Nephron (organoid): ENCODE results near the gene CELF1.

ENCODE experiments used
- H3K27ac Mint-ChIP-seq, 3 experiments: 2 replicates each; pipeline ENCODE4 v1.8.0; 2020; ENCODE audit warnings: mixed read lengths in 3 of 3, mild to moderate bottlenecking in 2 of 3, moderate library complexity in 1 of 3
- H3K27me3 Mint-ChIP-seq: 2 replicates; pipeline ENCODE4 v1.8.0; 2021; ENCODE audit warnings: low read depth, mild to moderate bottlenecking, moderate library complexity, mixed read lengths
- H3K36me3 Mint-ChIP-seq: 2 replicates; pipeline ENCODE4 v1.8.0; 2020; ENCODE audit warnings: low read depth, mixed read lengths
- H3K4me1 Mint-ChIP-seq: 2 replicates; pipeline ENCODE4 v1.8.0; 2020; ENCODE audit warnings: mixed read lengths
- H3K4me3 Mint-ChIP-seq, 3 experiments: 2 replicates each; pipeline ENCODE4 v1.8.0; 2020; ENCODE audit warnings: mild to moderate bottlenecking in 3 of 3, mixed read lengths in 3 of 3, moderate library complexity in 2 of 3
- H3K9me3 Mint-ChIP-seq: 2 replicates; pipeline ENCODE4 v1.8.0; 2020; ENCODE audit warnings: mixed read lengths
- TF ChIP-seq, protein P1 (sequence below), 3 experiments: fragments of 200-600 bp; sonication (generic); IDR thresholded peaks; one replicate each; pipeline ENCODE4 v1.5.0; 2021; ENCODE audit warnings: antibody characterized with exemption in 3 of 3; ENCODE audit not compliant: unreplicated experiment in 3 of 3

Gene CELF1

DNA sequence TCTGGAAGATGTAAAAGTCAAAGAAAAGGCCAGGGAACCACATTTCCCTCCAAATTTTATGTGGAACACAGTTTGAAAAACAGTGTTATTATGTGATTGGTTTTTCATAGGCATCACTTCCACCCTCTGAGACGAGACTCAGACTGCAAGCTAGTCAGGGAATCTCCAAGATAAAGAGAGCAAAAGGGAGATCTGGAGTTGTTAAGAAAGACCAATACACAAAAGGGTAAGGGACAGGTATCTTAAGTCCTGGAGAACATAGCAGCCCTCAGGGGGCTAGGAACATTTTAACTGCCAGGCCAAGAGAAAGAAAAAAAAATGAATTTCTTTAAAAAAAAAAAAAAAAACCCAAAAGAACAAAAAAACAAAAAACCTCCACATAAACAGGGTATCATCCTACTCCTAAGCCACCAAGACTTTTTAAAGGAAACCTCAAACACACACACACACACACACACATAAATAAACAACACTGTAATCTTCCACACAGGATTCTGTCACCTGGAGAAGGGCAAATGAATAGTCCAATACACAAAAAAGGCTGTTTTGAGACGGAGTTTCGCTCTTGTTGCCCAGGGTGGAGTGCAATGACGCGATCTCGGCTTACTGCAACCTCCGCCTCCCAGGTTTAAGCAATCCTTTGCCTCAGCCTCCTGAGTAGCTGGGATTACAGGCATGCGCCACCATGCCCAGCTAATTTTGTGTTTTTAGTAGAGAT is 44.5 kb downstream of the CELF1 start:
- TF ChIP-seq, protein P1, sequence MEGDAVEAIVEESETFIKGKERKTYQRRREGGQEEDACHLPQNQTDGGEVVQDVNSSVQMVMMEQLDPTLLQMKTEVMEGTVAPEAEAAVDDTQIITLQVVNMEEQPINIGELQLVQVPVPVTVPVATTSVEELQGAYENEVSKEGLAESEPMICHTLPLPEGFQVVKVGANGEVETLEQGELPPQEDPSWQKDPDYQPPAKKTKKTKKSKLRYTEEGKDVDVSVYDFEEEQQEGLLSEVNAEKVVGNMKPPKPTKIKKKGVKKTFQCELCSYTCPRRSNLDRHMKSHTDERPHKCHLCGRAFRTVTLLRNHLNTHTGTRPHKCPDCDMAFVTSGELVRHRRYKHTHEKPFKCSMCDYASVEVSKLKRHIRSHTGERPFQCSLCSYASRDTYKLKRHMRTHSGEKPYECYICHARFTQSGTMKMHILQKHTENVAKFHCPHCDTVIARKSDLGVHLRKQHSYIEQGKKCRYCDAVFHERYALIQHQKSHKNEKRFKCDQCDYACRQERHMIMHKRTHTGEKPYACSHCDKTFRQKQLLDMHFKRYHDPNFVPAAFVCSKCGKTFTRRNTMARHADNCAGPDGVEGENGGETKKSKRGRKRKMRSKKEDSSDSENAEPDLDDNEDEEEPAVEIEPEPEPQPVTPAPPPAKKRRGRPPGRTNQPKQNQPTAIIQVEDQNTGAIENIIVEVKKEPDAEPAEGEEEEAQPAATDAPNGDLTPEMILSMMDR (IDR thresholded peaks at IDR 0.05; ENCODE audit: unreplicated experiment in 3 of 3) = no peak
- H3K27me3 Mint-ChIP-seq = no peaks in the 10 kb centered on the region
- H3K27ac Mint-ChIP-seq = peak overlapping the region; percentile 31 to 64 (median 61)
- H3K4me1 Mint-ChIP-seq = peaks cover 50% of the 10 kb centered on the region
- no peak overlapping the region for H3K4me3 Mint-ChIP-seq
- peaks cover 11% of the 10 kb centered on the region for H3K36me3 Mint-ChIP-seq
- H3K9me3 Mint-ChIP-seq = no peaks in the 10 kb centered on the region

DNA sequence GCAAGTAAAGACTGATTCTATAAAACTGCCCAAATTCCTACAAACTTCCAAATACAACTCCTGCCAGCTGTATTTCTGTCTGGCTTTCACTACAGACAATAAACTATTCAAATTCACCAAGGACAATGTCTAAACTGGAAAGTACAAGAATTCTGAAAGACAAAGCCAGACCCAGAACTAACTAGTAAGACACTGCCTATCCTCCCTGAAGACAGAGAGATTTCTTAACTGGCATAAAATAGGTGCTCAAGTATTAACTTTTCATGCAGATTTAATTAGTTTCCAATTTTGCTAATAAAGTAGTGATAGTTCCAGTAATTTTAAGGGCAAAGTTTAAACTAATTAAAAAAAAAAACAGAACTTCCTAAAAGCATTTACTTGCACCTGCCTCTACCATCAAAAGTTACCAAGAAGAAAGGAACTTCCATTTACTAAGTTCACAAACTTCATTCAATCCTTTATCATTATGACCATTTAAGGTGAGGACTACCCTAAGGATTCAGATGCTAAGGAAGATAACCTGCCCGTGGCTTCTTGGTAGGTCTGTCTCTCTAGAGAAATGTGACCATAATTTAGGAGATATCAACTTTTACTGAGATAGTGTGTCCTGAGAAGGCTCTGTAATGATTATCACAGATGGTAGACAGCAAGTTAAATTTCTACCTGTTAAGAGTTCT is 45.2 kb downstream of the CELF1 start:
- TF ChIP-seq, protein P1 (IDR thresholded peaks at IDR 0.05; ENCODE audit: unreplicated experiment in 3 of 3) = no peak
- no peaks in the 10 kb centered on the region for H3K9me3 Mint-ChIP-seq
- no peaks in the 10 kb centered on the region for H3K27me3 Mint-ChIP-seq
- no peak overlapping the region for H3K4me3 Mint-ChIP-seq
- peaks cover 11% of the 10 kb centered on the region for H3K36me3 Mint-ChIP-seq
- peak overlapping the region; percentile 45 to 73 (median 64) for H3K27ac Mint-ChIP-seq
- peaks cover 57% of the 10 kb centered on the region for H3K4me1 Mint-ChIP-seq

DNA sequence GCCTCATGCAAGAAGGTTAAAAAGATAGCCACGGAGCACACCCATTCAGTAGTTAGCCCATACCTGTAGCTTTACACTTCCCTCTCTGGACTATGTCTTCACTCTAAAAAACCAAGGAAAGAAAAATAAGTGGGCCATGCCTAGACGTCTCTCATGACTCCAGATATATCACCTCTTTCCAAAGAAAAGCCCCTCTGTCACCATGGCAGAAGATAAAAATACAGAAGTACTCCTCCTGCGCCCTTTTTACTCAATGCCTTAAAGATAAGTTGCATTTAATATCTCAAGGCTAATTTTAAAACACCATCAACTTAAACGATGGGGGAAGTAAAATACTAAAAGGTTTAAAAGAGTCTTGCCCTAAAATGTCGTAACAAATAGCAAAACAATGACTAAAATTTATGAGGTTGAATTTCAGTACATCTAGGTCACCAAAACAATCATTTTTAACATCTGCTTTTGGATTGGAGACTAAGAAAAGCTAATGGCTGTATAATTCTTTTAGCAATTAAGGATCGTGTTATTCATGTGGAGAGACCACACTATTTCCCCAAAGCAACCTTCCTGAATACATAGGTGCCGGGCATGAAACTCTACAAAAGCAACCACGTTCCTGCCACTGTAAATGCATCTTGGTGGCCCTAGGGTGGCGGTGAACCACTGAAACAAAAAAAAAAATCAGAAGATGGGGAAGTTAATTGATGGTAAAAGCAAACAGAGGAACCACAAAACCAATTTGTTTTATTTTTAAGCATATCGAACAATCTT is 46.0 kb downstream of the CELF1 start:
- Mint-ChIP-seq H3K4me1 (peaks cover 63% of the 10 kb centered on the region), H3K4me3 (no peak overlapping the region), H3K9me3 (no peaks in the 10 kb centered on the region), H3K27ac (peak overlapping the region; percentile 45 to 73 (median 52)), H3K27me3 (no peaks in the 10 kb centered on the region), H3K36me3 (peaks cover 11% of the 10 kb centered on the region)
- TF ChIP-seq, protein P1 (IDR thresholded peaks at IDR 0.05; ENCODE audit: unreplicated experiment in 3 of 3) = no peak

DNA sequence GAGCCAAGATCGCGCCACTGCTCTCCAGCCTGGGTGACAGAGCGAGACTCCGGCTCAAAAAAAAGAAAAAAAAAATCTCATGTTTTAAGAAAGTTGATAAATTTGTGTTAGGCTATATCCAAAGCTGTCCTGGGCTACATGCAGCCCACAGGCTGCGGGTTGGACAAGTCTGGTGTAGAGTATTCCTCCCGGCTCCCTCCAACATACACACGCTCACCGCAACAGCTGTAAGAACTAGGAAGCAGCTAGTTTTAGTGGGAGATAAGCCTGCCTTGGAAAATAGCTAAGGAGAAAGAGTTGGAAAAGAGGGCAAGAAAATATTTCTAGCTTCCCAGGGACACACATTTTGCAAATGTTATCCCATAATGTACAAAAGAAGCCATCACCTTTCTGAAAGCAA is 46.6 kb downstream of the CELF1 start:
- peaks cover 11% of the 10 kb centered on the region for H3K36me3 Mint-ChIP-seq
- peaks cover 68% of the 10 kb centered on the region for H3K4me1 Mint-ChIP-seq
- H3K27ac Mint-ChIP-seq = peak overlapping the region; percentile 45 to 67 (median 52)
- H3K9me3 Mint-ChIP-seq = no peaks in the 10 kb centered on the region
- TF ChIP-seq, protein P1 (IDR thresholded peaks at IDR 0.05; ENCODE audit: unreplicated experiment in 3 of 3) = no peak
- H3K27me3 Mint-ChIP-seq = no peaks in the 10 kb centered on the region
- no peak overlapping the region for H3K4me3 Mint-ChIP-seq

DNA sequence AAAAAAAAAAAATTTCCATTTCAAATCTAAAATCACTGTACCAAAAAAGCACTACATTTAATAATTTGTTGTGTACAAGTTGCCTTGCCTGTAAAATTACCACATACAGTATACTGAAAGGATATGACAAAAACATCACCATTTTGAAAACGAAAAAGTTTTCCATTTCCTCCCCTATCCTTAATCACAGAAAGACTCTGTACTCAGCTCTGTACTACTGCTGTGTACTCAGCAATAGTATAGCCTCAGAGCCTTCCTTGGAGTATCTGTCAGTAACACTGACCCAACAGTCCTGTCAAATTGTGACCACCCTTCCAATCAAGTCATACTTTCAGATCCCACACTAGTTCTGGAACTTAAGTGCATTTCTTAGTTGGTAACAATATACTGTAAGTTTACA is 48.0 kb downstream of the CELF1 start:
- Mint-ChIP-seq H3K36me3 (peaks cover 11% of the 10 kb centered on the region), H3K27me3 (no peaks in the 10 kb centered on the region), H3K4me1 (peaks cover 76% of the 10 kb centered on the region), H3K27ac (peak overlapping the region; percentile 7 to 59 (median 37)), H3K4me3 (no peak overlapping the region), H3K9me3 (no peaks in the 10 kb centered on the region)
- TF ChIP-seq, protein P1 (IDR thresholded peaks at IDR 0.05; ENCODE audit: unreplicated experiment in 3 of 3) = no peak
